Type B pancreatic cell (in vitro differentiated cells): ENCODE results near the gene RNF168. TPM values are rescaled to one million over a fixed set of nuclear protein-coding genes. Genes with fewer than 3 reads are reported as not detected.
"Not testable (repeated sequence)": the region's sequence is repeated elsewhere in the genome, so short reads cannot be mapped to it uniquely, and the experiment has no call there.

Experiments used
- DNase-seq: peaks from one replicate; pipeline ENCODE4 v3.0.0; 2021; ENCODE audit warnings: mixed read lengths; ENCODE audit not compliant: unreplicated experiment; ENCODE audit errors: extremely low spot score
- H3K27ac Mint-ChIP-seq: 2 replicates; pipeline ENCODE4 v1.8.0; 2021; ENCODE audit warnings: mild to moderate bottlenecking, mixed read lengths
- H3K27me3 Mint-ChIP-seq: 2 replicates; pipeline ENCODE4 v1.8.0; 2021; ENCODE audit warnings: mixed read lengths
- H3K36me3 Mint-ChIP-seq: 2 replicates; pipeline ENCODE4 v1.8.0; 2021; ENCODE audit warnings: mixed read lengths
- H3K4me1 Mint-ChIP-seq: one replicate; pipeline ENCODE4 v1.8.0; 2021; ENCODE audit warnings: mixed read lengths; ENCODE audit not compliant: unreplicated experiment
- H3K4me3 Mint-ChIP-seq: 2 replicates; pipeline ENCODE4 v1.8.0; 2021; ENCODE audit warnings: mild to moderate bottlenecking, mixed read lengths
- H3K9me3 Mint-ChIP-seq: 2 replicates; pipeline ENCODE4 v1.8.0; 2021; ENCODE audit warnings: mixed read lengths
- CTCF ChIP-seq: fragments of 200-600 bp; sonication (generic); conservative IDR thresholded peaks from 2 replicates; pipeline ENCODE4 v1.5.0; 2021; ENCODE audit warnings: antibody characterized with exemption, mild to moderate bottlenecking
- total RNA-seq: library from RNA; stranded (reverse); gene quantifications from 2 replicates; pipeline ENCODE4 v1.2.1, GENCODE V29; 2021; ENCODE audit warnings: low replicate concordance

The RNF168 gene
- total RNA-seq, 1 donor from 2014 or later, result 23.5 TPM

GRCh38 chr3:196454935-196455334 is 48.6 kb downstream of the RNF168 start:
- Mint-ChIP-seq H3K9me3 (no peaks in the 10 kb centered on the region), H3K27ac (no peak overlapping the region)

GRCh38 chr3:196445391-196445790 is 58.2 kb downstream of the RNF168 start:
- H3K36me3 Mint-ChIP-seq, DNase-seq, H3K27me3 Mint-ChIP-seq, H3K27ac Mint-ChIP-seq, H3K4me3 Mint-ChIP-seq, H3K9me3 Mint-ChIP-seq, H3K4me1 Mint-ChIP-seq: not testable (repeated sequence)

More at GRCh38 chr3:196454935-196455334, 48.6 kb downstream of the RNF168 start:
- TF ChIP-seq CTCF, result no peak
- Mint-ChIP-seq H3K4me1 (no peaks in the 10 kb centered on the region), H3K27me3 (no peaks in the 10 kb centered on the region), H3K36me3 (no peaks in the 10 kb centered on the region), H3K4me3 (no peak overlapping the region)
- no peak for DNase-seq

- H3K9me3 Mint-ChIP-seq, result no peaks in the 10 kb centered on the region
- H3K36me3 Mint-ChIP-seq, result no peaks in the 10 kb centered on the region
- H3K27me3 Mint-ChIP-seq, result no peaks in the 10 kb centered on the region
- H3K4me1 Mint-ChIP-seq, result peaks cover 4% of the 10 kb centered on the region
- H3K27ac Mint-ChIP-seq, result no peak overlapping the region
- TF ChIP-seq CTCF, result no peak
- no peak overlapping the region for H3K4me3 Mint-ChIP-seq
- DNase-seq, result no peak
Measured at GRCh38 chr3:196444500-196444894, 59.1 kb downstream of the RNF168 start.

GRCh38 chr3:196440696-196441095 is 62.9 kb downstream of the RNF168 start:
- TF ChIP-seq CTCF, result no peak
- no peak for DNase-seq
- H3K4me1 Mint-ChIP-seq, result peaks cover 4% of the 10 kb centered on the region
- H3K27me3 Mint-ChIP-seq, result no peaks in the 10 kb centered on the region
- no peaks in the 10 kb centered on the region for H3K36me3 Mint-ChIP-seq
- H3K9me3 Mint-ChIP-seq, result no peaks in the 10 kb centered on the region
- no peak overlapping the region for H3K27ac Mint-ChIP-seq
- H3K4me3 Mint-ChIP-seq, result no peak overlapping the region

GRCh38 chr3:196440041-196440537 is 63.5 kb downstream of the RNF168 start:
- Mint-ChIP-seq H3K27ac (no peak overlapping the region), H3K27me3 (no peaks in the 10 kb centered on the region), H3K4me1 (peaks cover 4% of the 10 kb centered on the region), H3K9me3 (no peaks in the 10 kb centered on the region), H3K4me3 (no peak overlapping the region), H3K36me3 (no peaks in the 10 kb centered on the region)
- TF ChIP-seq CTCF, result no peak
- no peak for DNase-seq

- DNase-seq, result peak; percentile 99
- Mint-ChIP-seq H3K27me3 (no peaks in the 10 kb centered on the region), H3K27ac (peak within 1 kb of the TSS; percentile 75), H3K4me3 (peak within 1 kb of the TSS; percentile 88), H3K36me3 (peaks cover 8% of the 10 kb centered on the region), H3K4me1 (peaks cover 18% of the 10 kb centered on the region), H3K9me3 (no peaks in the 10 kb centered on the region)
- TF ChIP-seq CTCF, result no peak
Measured at GRCh38 chr3:196432137-196432879, 71.3 kb downstream of the RNF168 start, which contains the start of gene UBXN7. TSS of gene UBXN7 (minus strand) at chr3:196432427. CDS start at chr3:196432399, 28 bp downstream.
